Endothelial cell of umbilical vein (primary cell): Measurements from ENCODE around the gene MIEN1.

ENCODE experiments used
- JUN ChIP-seq: IDR thresholded peaks from 2 replicates; pipeline ENCODE4 v1.6.1; 2011; ENCODE audit warnings: borderline replicate concordance, low read depth; ENCODE audit not compliant: insufficient read length, insufficient read depth
- POLR2AphosphoS5 ChIP-seq: IDR thresholded peaks from 2 replicates; pipeline ENCODE4 v1.6.1; 2012; ENCODE audit warnings: low read depth, mild to moderate bottlenecking, control low read depth, low read length, moderate library complexity; ENCODE audit not compliant: insufficient read depth
- TF ChIP-seq, protein P1 (sequence below), 2 donors: IDR thresholded peaks; 1 replicate in 1 of 2; 2 replicates in 1 of 2; pipeline ENCODE4 v1.5.1; 2011; ENCODE audit warnings: low read length in 2 of 2, mild to moderate bottlenecking in 2 of 2, moderate library complexity in 2 of 2, control low read depth in 1 of 2, inconsistent platforms in 1 of 2, low read depth in 1 of 2; ENCODE audit not compliant: insufficient read depth in 1 of 2; ENCODE audit errors: extremely low read depth in 1 of 2

DNA sequence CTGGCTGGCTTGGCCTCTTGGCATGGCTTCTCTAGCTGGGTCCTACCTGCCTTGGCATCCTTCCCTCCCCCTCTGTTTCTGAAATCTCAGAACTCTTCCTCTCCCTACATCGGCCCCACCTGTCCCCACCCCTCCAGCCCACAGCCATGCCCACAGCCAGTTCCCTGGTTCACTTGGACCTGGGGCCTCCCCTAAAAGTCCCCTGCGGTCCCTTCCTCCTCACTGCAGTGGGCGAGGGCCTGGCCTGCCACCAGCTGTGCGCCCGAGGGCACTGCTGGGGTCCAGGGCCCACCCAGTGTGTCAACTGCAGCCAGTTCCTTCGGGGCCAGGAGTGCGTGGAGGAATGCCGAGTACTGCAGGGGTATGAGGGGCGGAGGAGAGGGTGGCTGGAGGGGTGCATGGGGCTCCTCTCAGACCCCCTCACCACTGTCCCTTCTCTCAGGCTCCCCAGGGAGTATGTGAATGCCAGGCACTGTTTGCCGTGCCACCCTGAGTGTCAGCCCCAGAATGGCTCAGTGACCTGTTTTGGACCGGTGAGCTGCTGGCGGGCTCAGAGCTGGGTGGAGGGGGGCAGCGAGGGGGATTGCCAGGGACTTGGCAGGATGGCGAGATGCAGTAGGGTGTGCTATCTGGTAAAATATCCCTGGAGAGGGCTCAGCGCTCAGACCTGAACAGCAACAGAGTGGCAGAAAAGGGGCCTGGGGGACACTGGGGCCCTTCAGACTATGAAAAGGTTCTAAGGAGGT, 14.1 kb downstream of the MIEN1 start:
- TF ChIP-seq, protein P1, sequence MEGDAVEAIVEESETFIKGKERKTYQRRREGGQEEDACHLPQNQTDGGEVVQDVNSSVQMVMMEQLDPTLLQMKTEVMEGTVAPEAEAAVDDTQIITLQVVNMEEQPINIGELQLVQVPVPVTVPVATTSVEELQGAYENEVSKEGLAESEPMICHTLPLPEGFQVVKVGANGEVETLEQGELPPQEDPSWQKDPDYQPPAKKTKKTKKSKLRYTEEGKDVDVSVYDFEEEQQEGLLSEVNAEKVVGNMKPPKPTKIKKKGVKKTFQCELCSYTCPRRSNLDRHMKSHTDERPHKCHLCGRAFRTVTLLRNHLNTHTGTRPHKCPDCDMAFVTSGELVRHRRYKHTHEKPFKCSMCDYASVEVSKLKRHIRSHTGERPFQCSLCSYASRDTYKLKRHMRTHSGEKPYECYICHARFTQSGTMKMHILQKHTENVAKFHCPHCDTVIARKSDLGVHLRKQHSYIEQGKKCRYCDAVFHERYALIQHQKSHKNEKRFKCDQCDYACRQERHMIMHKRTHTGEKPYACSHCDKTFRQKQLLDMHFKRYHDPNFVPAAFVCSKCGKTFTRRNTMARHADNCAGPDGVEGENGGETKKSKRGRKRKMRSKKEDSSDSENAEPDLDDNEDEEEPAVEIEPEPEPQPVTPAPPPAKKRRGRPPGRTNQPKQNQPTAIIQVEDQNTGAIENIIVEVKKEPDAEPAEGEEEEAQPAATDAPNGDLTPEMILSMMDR (IDR thresholded peaks at IDR 0.05; ENCODE audit: extremely low read depth in 1 of 2, insufficient read depth in 1 of 2, low read depth in 1 of 2, low read length in 2 of 2): no peak
- TF ChIP-seq POLR2AphosphoS5 (no peak), JUN (no peak)
